A673 (cell line): ENCODE data around the gene SDF2L1. TPM values are rescaled to one million over a fixed set of nuclear protein-coding genes. Genes with fewer than 3 reads are reported as not detected.

Source experiments
- BruUV-seq: library from RNA; stranded (reverse); fragments of 400-500 nt; replicated peaks from 2 replicates; lab custom pipeline; 2021; lab: Mats Ljungman, UMichigan
- CTCF ChIA-PET: fragments of 300-600 bp; sonication (Branson Sonifier 250); formaldehyde crosslinking; loops from one replicate; lab custom pipeline; 2022; ENCODE audit warnings: antibody characterized with exemption; lab: Charles Lee
- POLR2A ChIA-PET: fragments of 300-600 bp; sonication (Branson Sonifier 250); formaldehyde crosslinking; loops from one replicate; lab custom pipeline; 2022; ENCODE audit warnings: antibody characterized with exemption; ENCODE audit not compliant: low non-redundant PET; lab: Charles Lee
- DNase-seq: peaks from one replicate; pipeline ENCODE4 v3.0.0-alpha.2; 2015; ENCODE audit warnings: low spot score
- H3K27ac ChIP-seq: fragments of 200-600 bp; sonication (generic); 2 replicates; pipeline ENCODE4 v1.5.1; 2016; ENCODE audit warnings: mixed run types, low read depth, mild to moderate bottlenecking, mixed read lengths, antibody characterized with exemption, low read length; ENCODE audit not compliant: poor library complexity, severe bottlenecking
- H3K27me3 ChIP-seq: fragments of 200-600 bp; sonication (generic); replicated peaks from 2 replicates; pipeline ENCODE4 v1.6.1; 2017; ENCODE audit warnings: mixed run types, low read depth, mild to moderate bottlenecking, mixed read lengths, antibody characterized with exemption, low read length; ENCODE audit not compliant: insufficient read depth, poor library complexity
- H3K36me3 ChIP-seq: fragments of 200-600 bp; sonication (generic); 2 replicates; pipeline ENCODE4 v1.6.1; 2016; ENCODE audit warnings: mixed run types, mild to moderate bottlenecking, mixed read lengths, antibody characterized with exemption, low read length; ENCODE audit not compliant: insufficient read depth, poor library complexity, severe bottlenecking
- H3K4me1 ChIP-seq: fragments of 200-600 bp; sonication (generic); 2 replicates; pipeline ENCODE4 v1.6.1; 2017; ENCODE audit warnings: mixed run types, mild to moderate bottlenecking, mixed read lengths, antibody characterized with exemption, low read length; ENCODE audit not compliant: insufficient read depth, poor library complexity, severe bottlenecking
- H3K4me3 ChIP-seq: fragments of 200-600 bp; sonication (generic); 2 replicates; pipeline ENCODE4 v1.5.1; 2016; ENCODE audit warnings: low read depth, mixed run types, mild to moderate bottlenecking, mixed read lengths, low read length; ENCODE audit not compliant: poor library complexity, severe bottlenecking
- H3K9me3 ChIP-seq: fragments of 200-600 bp; sonication (generic); 2 replicates; pipeline ENCODE4 v1.6.1; 2016; ENCODE audit warnings: mixed run types, low read depth, mild to moderate bottlenecking, mixed read lengths, antibody characterized with exemption, low read length; ENCODE audit not compliant: poor library complexity, severe bottlenecking
- CTCF ChIP-seq: fragments of 300-800, 200-600 bp; sonication (generic); conservative IDR thresholded peaks from 2 replicates; pipeline ENCODE4 v1.5.1; 2017; ENCODE audit warnings: low read depth, mild to moderate bottlenecking, antibody characterized with exemption, low read length, moderate library complexity, mixed read lengths
- EZH2 ChIP-seq: fragments of 200-600 bp; sonication (generic); IDR thresholded peaks from 2 replicates; pipeline ENCODE4 v1.6.1; 2017; ENCODE audit warnings: borderline replicate concordance, low read depth, mild to moderate bottlenecking, mixed read lengths, antibody characterized with exemption, low read length; ENCODE audit not compliant: poor library complexity, severe bottlenecking
- intact Hi-C: fragments of 100-400 bp; cut with micrococcal nuclease; formaldehyde crosslinking; loops from one replicate; pipeline ENCODE4 v1.10.0; 2022; ENCODE audit not compliant: unreplicated experiment
- total RNA-seq: library from RNA; stranded (reverse); gene quantifications from 2 replicates; pipeline ENCODE4 v1.2.3, GENCODE V29; 2021

Gene SDF2L1
- total RNA-seq, 1 experiment from 2014 or later, result 50.1 TPM

GRCh38 chr22:21688341-21688705 is 46.2 kb downstream of the SDF2L1 start:
- no TSS peak for BruUV-seq
- Histone ChIP-seq H3K36me3 (peaks cover 13% of the 10 kb centered on the region), H3K4me1 (no peaks in the 10 kb centered on the region), H3K9me3 (no peaks in the 10 kb centered on the region), H3K27ac (no peak overlapping the region), H3K27me3 (no peaks in the 10 kb centered on the region), H3K4me3 (no peak overlapping the region)
- DNase-seq, result no peak
- no peak for TF ChIP-seq CTCF
- TF ChIP-seq EZH2, result no peak
- ChIA-PET CTCF (no interaction called here), POLR2A (no interaction called here)
- intact Hi-C loops, result no loop called here

- peaks cover 12% of the 10 kb centered on the region for H3K36me3 ChIP-seq
- H3K27me3 ChIP-seq, result no peaks in the 10 kb centered on the region
- H3K4me3 ChIP-seq, result no peak overlapping the region
- no peaks in the 10 kb centered on the region for H3K9me3 ChIP-seq
- no peak for DNase-seq
- no peaks in the 10 kb centered on the region for H3K4me1 ChIP-seq
- intact Hi-C loops, result no loop called here
- H3K27ac ChIP-seq, result no peak overlapping the region
- ChIA-PET POLR2A (no interaction called here), CTCF (no interaction called here)
- no TSS peak for BruUV-seq
- TF ChIP-seq CTCF (no peak), EZH2 (no peak)
These were observed 46.7 kb downstream of the SDF2L1 start for GRCh38 chr22:21688706-21689381.

- no peak overlapping the region for H3K4me3 ChIP-seq
- H3K9me3 ChIP-seq, result no peaks in the 10 kb centered on the region
- no peak overlapping the region for H3K27ac ChIP-seq
- BruUV-seq, result no TSS peak
- peaks cover 8% of the 10 kb centered on the region for H3K36me3 ChIP-seq
- ChIA-PET CTCF (interaction anchor here (0.6 kb wide), 1 partner anchor 588 kb away, joined by 3 read pairs; no protein-coding TSS in a partner anchor), POLR2A (no interaction called here)
- intact Hi-C loops, result no loop called here
- H3K4me1 ChIP-seq, result no peaks in the 10 kb centered on the region
- TF ChIP-seq CTCF (no peak), EZH2 (no peak)
- H3K27me3 ChIP-seq, result no peaks in the 10 kb centered on the region
- no peak for DNase-seq
These were observed 48.3 kb downstream of the SDF2L1 start for GRCh38 chr22:21690401-21690801.
